IMR-90 (cell line): ENCODE measurements around the gene ANKRD11. TPM values are rescaled to one million over a fixed set of nuclear protein-coding genes. Genes with fewer than 3 reads are reported as not detected.

Experiments
- ATAC-seq: fragments of 200-7000 bp; cut with Tn5 transposase; 2 replicates; pipeline ENCODE4 v1.9.1; 2020; ENCODE audit warnings: low read depth, mild to moderate bottlenecking, moderate library complexity
- BruUV-seq: library from RNA; stranded (reverse); fragments of 400-500 nt; replicated peaks from 2 replicates; lab custom pipeline; 2021; lab: Mats Ljungman, UMichigan
- CTCF ChIA-PET: fragments of 300-600 bp; formaldehyde crosslinking; extraction: SDS; loops from one replicate; lab custom pipeline; 2021; ENCODE audit warnings: antibody characterized with exemption; lab: Yijun Ruan, JAX
- POLR2A ChIA-PET: fragments of 300-600 bp; sonication (Branson Sonifier 250); formaldehyde crosslinking; loops from one replicate; lab custom pipeline; 2022; ENCODE audit warnings: antibody characterized with exemption; ENCODE audit not compliant: unreplicated experiment; lab: Charles Lee
- DNase-seq: peaks from one replicate; pipeline ENCODE4 v3.0.0; 2013
- H2AFZ ChIP-seq: replicated peaks from 2 replicates; pipeline ENCODE3; 2013; ENCODE audit warnings: low read length, mild to moderate bottlenecking; ENCODE audit not compliant: poor library complexity
- H2AK5ac ChIP-seq: 2 replicates; pipeline ENCODE4 v1.6.1; 2013; ENCODE audit warnings: low read depth, low read length, inconsistent platforms
- H2AK9ac ChIP-seq: replicated peaks from 2 replicates; pipeline ENCODE3; 2013; ENCODE audit warnings: mild to moderate bottlenecking, low read depth, low read length, moderate library complexity; ENCODE audit not compliant: poor library complexity
- H2BK120ac ChIP-seq: 2 replicates; pipeline ENCODE4 v1.6.1; 2013; ENCODE audit warnings: low read depth, low read length, inconsistent platforms
- H2BK15ac ChIP-seq: 3 replicates; pipeline ENCODE4 v1.6.1; 2013; ENCODE audit warnings: low read depth, low read length, inconsistent platforms
- H2BK20ac ChIP-seq: 2 replicates; pipeline ENCODE4 v1.6.1; 2013; ENCODE audit warnings: low read depth, mild to moderate bottlenecking, inconsistent platforms, low read length, moderate library complexity
- H2BK5ac ChIP-seq: 2 replicates; pipeline ENCODE4 v1.6.1; 2013; ENCODE audit warnings: mild to moderate bottlenecking, low read depth, low read length, inconsistent platforms; ENCODE audit not compliant: poor library complexity, severe bottlenecking
- H3K14ac ChIP-seq: replicated peaks from 2 replicates; pipeline ENCODE4 v1.6.1; 2013; ENCODE audit warnings: low read depth, low read length, inconsistent platforms
- H3K18ac ChIP-seq: 2 replicates; pipeline ENCODE4 v1.6.1; 2013; ENCODE audit warnings: low read depth, low read length, control low read depth
- H3K23ac ChIP-seq: 2 replicates; pipeline ENCODE4 v1.6.1; 2013; ENCODE audit warnings: low read depth, low read length, inconsistent platforms
- H3K27ac ChIP-seq: 2 replicates; pipeline ENCODE4 v1.5.1; 2013; ENCODE audit warnings: mild to moderate bottlenecking, control low read depth, low read length; ENCODE audit not compliant: insufficient read depth
- H3K27me3 ChIP-seq: 2 replicates; pipeline ENCODE4 v1.6.1; 2013; ENCODE audit warnings: low read length; ENCODE audit not compliant: control insufficient read depth, insufficient read depth
- H3K36me3 ChIP-seq: 2 replicates; pipeline ENCODE4 v1.6.1; 2013; ENCODE audit warnings: low read length, mixed read lengths; ENCODE audit not compliant: control insufficient read depth, insufficient read depth
- H3K4ac ChIP-seq: 2 replicates; pipeline ENCODE4 v1.6.1; 2013; ENCODE audit warnings: low read depth, low read length, inconsistent platforms
- H3K4me1 ChIP-seq: 2 replicates; pipeline ENCODE4 v1.6.1; 2013; ENCODE audit warnings: low read length, mixed read lengths; ENCODE audit not compliant: control insufficient read depth, insufficient read depth
- H3K4me2 ChIP-seq: 2 replicates; pipeline ENCODE4 v1.6.1; 2013; ENCODE audit warnings: low read depth, mild to moderate bottlenecking, control low read depth, low read length, moderate library complexity
- H3K4me3 ChIP-seq: 2 replicates; pipeline ENCODE4 v1.5.1; 2013; ENCODE audit warnings: low read depth, mild to moderate bottlenecking, control low read depth, low read length, moderate library complexity; ENCODE audit not compliant: insufficient read depth
- H3K56ac ChIP-seq: 2 replicates; pipeline ENCODE4 v1.6.1; 2013; ENCODE audit warnings: low read length, inconsistent platforms; ENCODE audit not compliant: insufficient read depth; ENCODE audit errors: extremely low read depth
- H3K79me1 ChIP-seq, 2 experiments: 2 replicates each; pipeline ENCODE4 v1.6.1; 2013; ENCODE audit warnings: low read length in 2 of 2, inconsistent platforms in 1 of 2, low read depth in 1 of 2
- H3K9ac ChIP-seq: 2 replicates; pipeline ENCODE4 v1.6.1; 2013; ENCODE audit warnings: low read depth, low read length, control low read depth
- H3K9me1 ChIP-seq: 2 replicates; pipeline ENCODE4 v1.6.1; 2013; ENCODE audit warnings: low read length, inconsistent platforms; ENCODE audit not compliant: insufficient read depth
- H3K9me3 ChIP-seq: 2 replicates; pipeline ENCODE4 v1.6.1; 2013; ENCODE audit warnings: low read length; ENCODE audit not compliant: control insufficient read depth, insufficient read depth
- H4K20me1 ChIP-seq: 2 replicates; pipeline ENCODE4 v1.6.1; 2013; ENCODE audit warnings: low read length, inconsistent platforms; ENCODE audit not compliant: insufficient read depth
- H4K5ac ChIP-seq: 2 replicates; pipeline ENCODE4 v1.6.1; 2013; ENCODE audit warnings: mild to moderate bottlenecking, low read depth, low read length, control low read depth
- H4K8ac ChIP-seq, 2 experiments: 2 replicates each; pipeline ENCODE4 v1.6.1; 2013; ENCODE audit warnings: low read depth in 2 of 2, low read length in 2 of 2, control low read depth in 1 of 2, inconsistent platforms in 1 of 2
- H4K91ac ChIP-seq: 2 replicates; pipeline ENCODE4 v1.6.1; 2013; ENCODE audit warnings: low read depth, low read length, inconsistent platforms; ENCODE audit not compliant: insufficient read depth
- MAZ ChIP-seq: IDR thresholded peaks from 2 replicates; pipeline ENCODE4 v1.6.1; 2012; ENCODE audit warnings: low read depth, mild to moderate bottlenecking, low read length, improper control_type of control experiment, moderate library complexity, borderline replicate concordance
- WGBS, 2 experiments: methylation state at CpG; one replicate each; pipeline versions ENCODE4 v1.1.5 to v1.1.7; 2013; ENCODE audit warnings: missing lambda C conversion rate in 2 of 2; ENCODE audit not compliant: insufficient read length in 1 of 2; ENCODE audit errors: extremely low coverage in 2 of 2; 5-methylcytosine and 5-hydroxymethylcytosine counted together
- dilution Hi-C: fragments of 300-500 bp; cut with HindIII; formaldehyde crosslinking; loops from one replicate; pipeline ENCODE4 v1.14.3; 2018; ENCODE audit warnings: low sequenced_read_pairs; ENCODE audit not compliant: unreplicated experiment
- in situ Hi-C: fragments of 300-500 bp; cut with MboI; formaldehyde crosslinking; loops from 3 replicates; pipeline ENCODE4 v1.14.3; 2019; ENCODE audit warnings: low sequenced_read_pairs, inconsistent platforms, mixed read lengths
- intact Hi-C: fragments of 100-400 bp; cut with micrococcal nuclease; formaldehyde crosslinking; loops from 2 replicates; pipeline ENCODE4 v1.10.0; 2022
- polyA plus RNA-seq, 3 experiments: library from polyadenylated mRNA; depleted of rRNA; stranded (reverse); fragments of >200 nt; gene quantifications; 2 replicates each; pipeline ENCODE4 v1.2.3, GENCODE V29; 2012; ENCODE audit warnings: low replicate concordance in 1 of 3
- total RNA-seq: library from RNA; depleted of rRNA; stranded (reverse); fragments of >200 nt; gene quantifications from 2 replicates; pipeline ENCODE4 v1.2.3, GENCODE V29; 2012
- TF ChIP-seq, protein P1 (sequence below): fragments of 150-350 bp; IDR thresholded peaks from 2 replicates; pipeline ENCODE4 v1.6.1; 2016; ENCODE audit warnings: low read depth, mild to moderate bottlenecking, low read length, moderate library complexity, borderline replicate concordance

The ANKRD11 gene
- total and polyA plus RNA-seq, 2 of the 4 experiments (the other 2 are of a cell fraction) = 46.8 to 71.9 TPM

DNA sequence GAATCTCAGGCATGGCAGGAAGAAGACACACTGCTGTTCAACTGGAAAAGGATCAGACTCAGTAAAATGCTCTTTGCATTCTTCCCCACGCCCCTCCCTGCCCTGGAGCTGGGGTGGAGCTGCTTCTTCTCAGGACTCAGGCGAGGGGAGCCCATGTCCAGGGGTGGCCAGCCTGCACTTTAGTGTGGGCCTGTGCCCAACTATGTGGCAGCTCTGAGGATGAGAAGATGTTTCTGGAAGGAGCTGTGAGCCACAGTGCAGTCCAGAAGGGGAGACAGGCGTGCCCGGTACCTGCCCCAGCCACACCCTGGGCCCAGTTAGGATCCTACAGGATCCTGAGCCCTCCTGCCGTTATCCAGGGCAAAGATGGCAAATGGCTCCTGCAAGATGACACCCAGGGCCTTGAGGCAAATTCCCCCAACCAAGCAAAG lies 120.3 kb downstream of the ANKRD11 start:
- H2AFZ ChIP-seq = no peak overlapping the region
- no peak overlapping the region for H2AK9ac ChIP-seq
- TF ChIP-seq, protein P1, sequence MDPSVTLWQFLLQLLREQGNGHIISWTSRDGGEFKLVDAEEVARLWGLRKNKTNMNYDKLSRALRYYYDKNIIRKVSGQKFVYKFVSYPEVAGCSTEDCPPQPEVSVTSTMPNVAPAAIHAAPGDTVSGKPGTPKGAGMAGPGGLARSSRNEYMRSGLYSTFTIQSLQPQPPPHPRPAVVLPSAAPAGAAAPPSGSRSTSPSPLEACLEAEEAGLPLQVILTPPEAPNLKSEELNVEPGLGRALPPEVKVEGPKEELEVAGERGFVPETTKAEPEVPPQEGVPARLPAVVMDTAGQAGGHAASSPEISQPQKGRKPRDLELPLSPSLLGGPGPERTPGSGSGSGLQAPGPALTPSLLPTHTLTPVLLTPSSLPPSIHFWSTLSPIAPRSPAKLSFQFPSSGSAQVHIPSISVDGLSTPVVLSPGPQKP = no peak
- 0 out of 2 replicates have a peak, but pooled peaks have one; percentile 29 for TF ChIP-seq MAZ
- H3K27ac ChIP-seq = no peak overlapping the region
- no peak overlapping the region for H3K56ac ChIP-seq
- in situ Hi-C loops = no loop called here
- intact Hi-C loops = loop anchor here (5.0 kb wide), 1 partner anchor 137 kb away; the partner anchor contains the start of gene SPG7
- no peak overlapping the region for H3K18ac ChIP-seq
- H3K9me1 ChIP-seq = peaks cover 73% of the 10 kb centered on the region
- H2BK20ac ChIP-seq = no peak overlapping the region
- no TSS peak for BruUV-seq
- H3K36me3 ChIP-seq = peaks cover 10% of the 10 kb centered on the region; the same call in 1 of the 2 replicates
- H4K91ac ChIP-seq = no peak overlapping the region
- H3K79me1 ChIP-seq = peaks cover 21 to 92% of the 10 kb centered on the region in 2 experiments
- peaks cover 32% of the 10 kb centered on the region for H3K4me1 ChIP-seq
- WGBS, 2 experiments = 67% methylated on average over 1 of the region's 5 CpGs; no CpG with 5 or more reads in 1 of the 2 experiments
- H3K4ac ChIP-seq = no peak overlapping the region
- H3K4me3 ChIP-seq = no peak overlapping the region
- H2BK120ac ChIP-seq = no peak overlapping the region
- dilution Hi-C loops = no loop called here
- no peak overlapping the region for H3K9ac ChIP-seq
- H3K14ac ChIP-seq = no peak overlapping the region; the same call in 1 of the 2 replicates
- CTCF ChIA-PET = no interaction called here
- H3K9me3 ChIP-seq = no peaks in the 10 kb centered on the region
- peaks cover 100% of the 10 kb centered on the region for H4K20me1 ChIP-seq
- no peak overlapping the region for H2BK15ac ChIP-seq
- 0 out of 2 replicates have a peak overlapping the region, but pooled peaks have one; percentile 44 for H2AK5ac ChIP-seq
- ATAC-seq (peak; percentile 61), DNase-seq (peak; percentile 44)
- no peak overlapping the region for H4K5ac ChIP-seq
- POLR2A ChIA-PET = interaction anchor here (0.6 kb wide), 1 partner anchor 34 kb away, joined by 3 read pairs; no protein-coding TSS in a partner anchor
- H3K23ac ChIP-seq = no peak overlapping the region
- no peak overlapping the region for H3K4me2 ChIP-seq
- no peak overlapping the region for H4K8ac ChIP-seq
- no peak overlapping the region for H2BK5ac ChIP-seq
- H3K27me3 ChIP-seq = no peaks in the 10 kb centered on the region
